ENCODE measurements around the gene CCR7. TPM values are rescaled to one million over a fixed set of nuclear protein-coding genes. Genes with fewer than 3 reads are reported as not detected.

Gene CCR7, protein sequence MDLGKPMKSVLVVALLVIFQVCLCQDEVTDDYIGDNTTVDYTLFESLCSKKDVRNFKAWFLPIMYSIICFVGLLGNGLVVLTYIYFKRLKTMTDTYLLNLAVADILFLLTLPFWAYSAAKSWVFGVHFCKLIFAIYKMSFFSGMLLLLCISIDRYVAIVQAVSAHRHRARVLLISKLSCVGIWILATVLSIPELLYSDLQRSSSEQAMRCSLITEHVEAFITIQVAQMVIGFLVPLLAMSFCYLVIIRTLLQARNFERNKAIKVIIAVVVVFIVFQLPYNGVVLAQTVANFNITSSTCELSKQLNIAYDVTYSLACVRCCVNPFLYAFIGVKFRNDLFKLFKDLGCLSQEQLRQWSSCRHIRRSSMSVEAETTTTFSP
- total RNA-seq (2021), result 0.30 and 0.55 TPM in 2 replicates
- not detected for Bru-seq, nascent RNA
- BruChase-seq, experiment 1, labeled RNA remaining after a 2-hour chase, result percentile 14 among the genes with signal in this experiment
- BruChase-seq, experiment 2, labeled RNA remaining after a 6-hour chase, result percentile 7 among the genes with signal in this experiment
- long read RNA-seq, partial matches to known transcripts, result 0 of 1 reads
- long read RNA-seq, other reads (novel, unspliced or antisense), result 0 of 1 reads

DNA sequence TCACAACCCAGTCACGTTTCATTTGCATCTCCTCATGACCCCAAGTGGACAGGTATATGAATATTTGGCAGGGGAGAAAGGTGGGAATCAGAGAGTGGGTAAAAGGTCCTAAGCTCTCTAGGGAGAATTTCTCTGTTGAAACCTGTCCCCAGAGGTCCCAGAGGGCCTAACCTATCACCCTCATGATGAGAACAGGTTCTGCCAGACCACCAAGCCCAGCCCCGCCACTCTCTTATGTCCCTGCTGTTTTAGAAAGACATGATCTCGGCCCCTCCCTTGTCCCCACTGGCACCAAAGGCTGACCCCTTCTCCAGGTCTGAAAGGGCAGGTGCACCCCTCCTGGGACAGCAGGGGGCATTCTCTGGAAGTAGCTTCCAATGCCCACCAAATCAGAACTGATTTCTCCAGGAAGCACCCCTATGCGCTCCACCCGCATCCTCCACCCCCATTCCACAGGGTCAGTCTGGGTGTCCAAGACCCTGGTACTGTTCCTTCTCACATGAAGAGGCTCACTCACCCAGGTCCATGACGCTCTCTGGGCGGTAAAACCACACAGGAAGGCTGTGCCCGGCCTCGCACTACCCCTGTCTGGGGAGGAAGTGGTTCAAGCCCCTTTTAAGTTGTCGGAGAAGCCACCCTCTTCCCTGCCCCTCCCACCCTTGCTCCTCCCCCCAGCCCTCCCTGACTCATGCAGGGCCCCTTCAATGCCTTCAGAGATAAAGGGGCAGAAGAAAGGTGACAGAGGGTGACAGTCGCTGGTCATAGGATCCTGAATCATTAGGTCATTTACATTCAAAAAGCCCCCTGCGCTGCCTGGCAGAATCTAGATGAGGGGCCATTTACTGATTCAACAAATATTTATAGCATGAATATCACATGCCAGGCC, at the start of gene CCR7:
CCR7 (minus strand) TSS at position 590 of the 886 bp plus-strand sequence; CDS start at position 527, 63 bp downstream.
- ChIA-PET POLR2A (ENCODE audit: low non-redundant PET) (no interaction called here), CTCF (no interaction called here)
- Histone ChIP-seq H3K36me3 (ENCODE audit: insufficient read depth, low read length, poor library complexity, severe bottlenecking) (no peaks in the 10 kb centered on the region), H3K9me3 (ENCODE audit: low read depth, low read length, poor library complexity, severe bottlenecking) (no peaks in the 10 kb centered on the region), H3K27me3 (replicated peaks; ENCODE audit: insufficient read depth, low read depth, low read length, poor library complexity) (no peaks in the 10 kb centered on the region), H3K4me3 (ENCODE audit: low read depth, low read length, poor library complexity, severe bottlenecking) (no peak within 1 kb of the TSS), H3K4me1 (ENCODE audit: insufficient read depth, low read length, poor library complexity, severe bottlenecking) (peaks cover 2% of the 10 kb centered on the region), H3K27ac (ENCODE audit: low read depth, low read length, poor library complexity, severe bottlenecking) (no peak within 1 kb of the TSS)
- DNase-seq (ENCODE audit: low spot score), result no peak
- BruUV-seq (replicated peaks), result no TSS peak
- TF ChIP-seq EZH2 (IDR thresholded peaks at IDR 0.05; ENCODE audit: borderline replicate concordance, low read depth, low read length, poor library complexity, severe bottlenecking), result no peak
- TF ChIP-seq, protein P1, sequence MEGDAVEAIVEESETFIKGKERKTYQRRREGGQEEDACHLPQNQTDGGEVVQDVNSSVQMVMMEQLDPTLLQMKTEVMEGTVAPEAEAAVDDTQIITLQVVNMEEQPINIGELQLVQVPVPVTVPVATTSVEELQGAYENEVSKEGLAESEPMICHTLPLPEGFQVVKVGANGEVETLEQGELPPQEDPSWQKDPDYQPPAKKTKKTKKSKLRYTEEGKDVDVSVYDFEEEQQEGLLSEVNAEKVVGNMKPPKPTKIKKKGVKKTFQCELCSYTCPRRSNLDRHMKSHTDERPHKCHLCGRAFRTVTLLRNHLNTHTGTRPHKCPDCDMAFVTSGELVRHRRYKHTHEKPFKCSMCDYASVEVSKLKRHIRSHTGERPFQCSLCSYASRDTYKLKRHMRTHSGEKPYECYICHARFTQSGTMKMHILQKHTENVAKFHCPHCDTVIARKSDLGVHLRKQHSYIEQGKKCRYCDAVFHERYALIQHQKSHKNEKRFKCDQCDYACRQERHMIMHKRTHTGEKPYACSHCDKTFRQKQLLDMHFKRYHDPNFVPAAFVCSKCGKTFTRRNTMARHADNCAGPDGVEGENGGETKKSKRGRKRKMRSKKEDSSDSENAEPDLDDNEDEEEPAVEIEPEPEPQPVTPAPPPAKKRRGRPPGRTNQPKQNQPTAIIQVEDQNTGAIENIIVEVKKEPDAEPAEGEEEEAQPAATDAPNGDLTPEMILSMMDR (conservative IDR thresholded peaks at IDR 0.05; ENCODE audit: low read depth, low read length), result no peak
- intact Hi-C loops (cut with micrococcal nuclease; ENCODE audit: unreplicated experiment), result loop anchor here (10.0 kb wide), 1 partner anchor 210 kb away; no protein-coding TSS in a partner anchor

DNA sequence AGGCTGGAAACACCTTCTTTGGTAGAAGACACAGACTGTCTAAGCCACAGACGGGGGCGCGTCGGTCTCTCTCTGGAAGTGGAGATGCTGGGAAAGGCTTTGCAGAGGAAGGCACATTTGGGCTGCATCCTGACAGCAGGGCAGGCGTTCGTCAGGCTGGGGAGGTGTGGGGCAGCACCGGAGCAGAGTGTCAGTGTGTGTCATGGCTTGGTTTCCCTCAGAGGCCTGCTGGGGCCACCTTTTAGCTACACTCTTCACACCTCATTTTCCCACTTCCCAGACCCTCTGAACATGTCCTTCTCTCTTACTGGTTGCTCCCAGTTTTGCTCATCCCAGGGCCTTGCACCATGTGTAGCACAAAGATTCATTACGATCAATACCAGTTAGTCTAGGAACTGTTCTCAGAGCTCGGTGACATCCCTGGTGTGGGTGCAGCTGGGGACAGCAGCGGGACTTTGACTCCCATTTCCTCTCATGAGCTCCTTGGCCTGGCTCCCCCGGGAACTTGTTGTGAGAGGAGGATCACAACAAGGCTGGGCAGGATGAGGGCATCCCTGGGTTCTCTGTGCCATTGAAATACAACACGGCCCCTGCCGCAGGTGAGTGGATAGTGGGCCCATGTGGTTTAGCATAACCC, 49.3 kb upstream of the CCR7 start:
- TF ChIP-seq, protein P1 (conservative IDR thresholded peaks at IDR 0.05; ENCODE audit: low read depth, low read length), result no peak
- no peak for TF ChIP-seq EZH2 (IDR thresholded peaks at IDR 0.05; ENCODE audit: borderline replicate concordance, low read depth, low read length, poor library complexity, severe bottlenecking)
- no peak overlapping the region for H3K4me3 ChIP-seq (ENCODE audit: low read depth, low read length, poor library complexity, severe bottlenecking)
- intact Hi-C loops (cut with micrococcal nuclease; ENCODE audit: unreplicated experiment), result no loop called here
- H3K27me3 ChIP-seq (replicated peaks; ENCODE audit: insufficient read depth, low read depth, low read length, poor library complexity), result no peaks in the 10 kb centered on the region
- no peaks in the 10 kb centered on the region for H3K36me3 ChIP-seq (ENCODE audit: insufficient read depth, low read length, poor library complexity, severe bottlenecking)
- no peaks in the 10 kb centered on the region for H3K9me3 ChIP-seq (ENCODE audit: low read depth, low read length, poor library complexity, severe bottlenecking)
- H3K27ac ChIP-seq (ENCODE audit: low read depth, low read length, poor library complexity, severe bottlenecking), result no peak overlapping the region
- DNase-seq (ENCODE audit: low spot score), result no peak
- H3K4me1 ChIP-seq (ENCODE audit: insufficient read depth, low read length, poor library complexity, severe bottlenecking), result no peaks in the 10 kb centered on the region
- no TSS peak for BruUV-seq (replicated peaks)
- POLR2A ChIA-PET (ENCODE audit: low non-redundant PET), result no interaction called here
- CTCF ChIA-PET, result no interaction called here
